ENCODE measurements around the gene MRM3.
"Not testable (repeated sequence)": the region's sequence is repeated elsewhere in the genome, so short reads cannot be mapped to it uniquely, and the experiment has no call there.

The MRM3 gene

GRCh38 chr17:753418-753817, 28.7 kb upstream of the MRM3 start:
- DNase-seq (ENCODE audit: low spot score): no peak

- DNase-seq (ENCODE audit: low spot score): not testable (repeated sequence)
These were observed 26.7 kb upstream of the MRM3 start for GRCh38 chr17:755319-755961.

GRCh38 chr17:756010-756567, 26.1 kb upstream of the MRM3 start:
- DNase-seq (ENCODE audit: low spot score): not testable (repeated sequence)

GRCh38 chr17:759964-760363, 22.2 kb upstream of the MRM3 start:
- DNase-seq (ENCODE audit: low spot score): no peak

- no peak for DNase-seq (ENCODE audit: low spot score)
These were observed 21.8 kb upstream of the MRM3 start for GRCh38 chr17:760371-760770.

GRCh38 chr17:767076-767475, 15.1 kb upstream of the MRM3 start:
- no peak for DNase-seq (ENCODE audit: low spot score)

GRCh38 chr17:773016-773415, 9.1 kb upstream of the MRM3 start:
- no peak for DNase-seq (ENCODE audit: low spot score)

GRCh38 chr17:773467-774312, 8.5 kb upstream of the MRM3 start:
- peak; percentile 85 for DNase-seq (ENCODE audit: low spot score)

- no peak for DNase-seq (ENCODE audit: low spot score)
These were observed 7.9 kb upstream of the MRM3 start for GRCh38 chr17:774313-774584.

- DNase-seq (ENCODE audit: low spot score): no peak
These were observed 4.1 kb upstream of the MRM3 start for GRCh38 chr17:778096-778495.

GRCh38 chr17:784143-784542, 2.0 kb downstream of the MRM3 start:
- DNase-seq (ENCODE audit: low spot score): no peak

GRCh38 chr17:785901-786300, 3.7 kb downstream of the MRM3 start:
- DNase-seq (ENCODE audit: low spot score): not testable (repeated sequence)

GRCh38 chr17:787641-788221, 5.6 kb downstream of the MRM3 start:
- no peak for DNase-seq (ENCODE audit: low spot score)

GRCh38 chr17:788551-788950, 6.4 kb downstream of the MRM3 start:
- no peak for DNase-seq (ENCODE audit: low spot score)

- DNase-seq (ENCODE audit: low spot score): no peak
These were observed 7.1 kb downstream of the MRM3 start for GRCh38 chr17:789160-789840.

- not testable (repeated sequence) for DNase-seq (ENCODE audit: low spot score)
These were observed 8.0 kb downstream of the MRM3 start for GRCh38 chr17:789931-790873.

- DNase-seq (ENCODE audit: low spot score): not testable (repeated sequence)
These were observed 8.7 kb downstream of the MRM3 start for GRCh38 chr17:790874-791247.

GRCh38 chr17:791829-792228, 9.7 kb downstream of the MRM3 start:
- no peak for DNase-seq (ENCODE audit: low spot score)

GRCh38 chr17:792277-792676, 10.1 kb downstream of the MRM3 start:
- no peak for DNase-seq (ENCODE audit: low spot score)

GRCh38 chr17:794876-795275, 12.7 kb downstream of the MRM3 start:
- peak; percentile 24 for DNase-seq (ENCODE audit: low spot score)

GRCh38 chr17:795276-795675, 13.1 kb downstream of the MRM3 start:
- no peak for DNase-seq (ENCODE audit: low spot score)

All from COLO829 (cell line).